Neural crest cell (in vitro differentiated cells): ENCODE results near the gene MMAA. TPM values are rescaled to one million over a fixed set of nuclear protein-coding genes. Genes with fewer than 3 reads are reported as not detected.

Experiments
- DNase-seq: peaks from one replicate; pipeline ENCODE4 v3.0.0; 2021; ENCODE audit warnings: low read depth, mixed read lengths, low spot score
- H3K27ac Mint-ChIP-seq: one replicate; pipeline ENCODE4 v1.8.0; 2021; ENCODE audit warnings: mild to moderate bottlenecking, mixed read lengths; ENCODE audit not compliant: unreplicated experiment
- H3K27me3 Mint-ChIP-seq: 2 replicates; pipeline ENCODE4 v1.8.0; 2021; ENCODE audit warnings: low read depth, mild to moderate bottlenecking, mixed read lengths
- H3K36me3 Mint-ChIP-seq: 2 replicates; pipeline ENCODE4 v1.8.0; 2021; ENCODE audit warnings: low read depth, mild to moderate bottlenecking, mixed read lengths
- H3K4me1 Mint-ChIP-seq: 2 replicates; pipeline ENCODE4 v1.8.0; 2021; ENCODE audit warnings: mixed read lengths
- H3K4me3 Mint-ChIP-seq: one replicate; pipeline ENCODE4 v1.8.0; 2021; ENCODE audit warnings: mild to moderate bottlenecking, mixed read lengths
- H3K9me3 Mint-ChIP-seq: 2 replicates; pipeline ENCODE4 v1.8.0; 2021; ENCODE audit warnings: mixed read lengths
- CTCF ChIP-seq: fragments of 200-600 bp; sonication (generic); conservative IDR thresholded peaks from 2 replicates; pipeline ENCODE4 v1.5.0; 2021; ENCODE audit warnings: antibody characterized with exemption, mild to moderate bottlenecking
- total RNA-seq: library from RNA; stranded (reverse); gene quantifications from 2 replicates; pipeline ENCODE4 v1.2.1, GENCODE V29; 2021

Gene MMAA
- total RNA-seq, 1 donor from 2014 or later, result 4.9 TPM

- H3K36me3 Mint-ChIP-seq, result no peaks in the 10 kb centered on the region
- peaks cover 7% of the 10 kb centered on the region for H3K9me3 Mint-ChIP-seq
- H3K4me3 Mint-ChIP-seq, result no peak overlapping the region
- DNase-seq, result no peak
- no peak for TF ChIP-seq CTCF
- no peaks in the 10 kb centered on the region for H3K27me3 Mint-ChIP-seq
- no peak overlapping the region for H3K27ac Mint-ChIP-seq
- peaks cover 13% of the 10 kb centered on the region for H3K4me1 Mint-ChIP-seq
These were observed 51.2 kb downstream of the MMAA start for GRCh38 chr4:145670422-145670821.

- H3K4me3 Mint-ChIP-seq, result no peak overlapping the region
- H3K27ac Mint-ChIP-seq, result no peak overlapping the region
- TF ChIP-seq CTCF, result no peak
These were observed 60.3 kb downstream of the MMAA start for GRCh38 chr4:145679520-145679919.

GRCh38 chr4:145679991-145680455 is 60.8 kb downstream of the MMAA start, which contains the start of gene C4orf51:
Gene C4orf51 (plus strand): TSS chr4:145680146. CDS start chr4:145680204, 58 bp downstream.
- TF ChIP-seq CTCF, result no peak
- peaks cover 6% of the 10 kb centered on the region for H3K36me3 Mint-ChIP-seq
- no peak within 1 kb of the TSS for H3K4me3 Mint-ChIP-seq
- no peaks in the 10 kb centered on the region for H3K27me3 Mint-ChIP-seq
- DNase-seq, result no peak
- peaks cover 6% of the 10 kb centered on the region for H3K9me3 Mint-ChIP-seq
- peaks cover 10% of the 10 kb centered on the region for H3K4me1 Mint-ChIP-seq
- no peak within 1 kb of the TSS for H3K27ac Mint-ChIP-seq

More at GRCh38 chr4:145679520-145679919, 60.3 kb downstream of the MMAA start:
- DNase-seq, result no peak
- Mint-ChIP-seq H3K4me1 (peaks cover 10% of the 10 kb centered on the region), H3K36me3 (peaks cover 6% of the 10 kb centered on the region), H3K27me3 (no peaks in the 10 kb centered on the region), H3K9me3 (peaks cover 6% of the 10 kb centered on the region)

GRCh38 chr4:145680902-145681301 is 61.7 kb downstream of the MMAA start:
- no peak for TF ChIP-seq CTCF
- Mint-ChIP-seq H3K4me1 (peaks cover 10% of the 10 kb centered on the region), H3K36me3 (peaks cover 6% of the 10 kb centered on the region), H3K9me3 (peaks cover 6% of the 10 kb centered on the region), H3K4me3 (no peak overlapping the region), H3K27ac (no peak overlapping the region), H3K27me3 (no peaks in the 10 kb centered on the region)
- no peak for DNase-seq

- Mint-ChIP-seq H3K27me3 (no peaks in the 10 kb centered on the region), H3K9me3 (peaks cover 6% of the 10 kb centered on the region), H3K36me3 (peaks cover 6% of the 10 kb centered on the region), H3K27ac (no peak overlapping the region), H3K4me1 (peaks cover 10% of the 10 kb centered on the region), H3K4me3 (no peak overlapping the region)
- DNase-seq, result no peak
- no peak for TF ChIP-seq CTCF
These were observed 62.3 kb downstream of the MMAA start for GRCh38 chr4:145681518-145681917.
